ENCODE measurements around the gene PFDN4. TPM values are rescaled to one million over a fixed set of nuclear protein-coding genes. Genes with fewer than 3 reads are reported as not detected.

Gene PFDN4
- total and polyA plus RNA-seq, 2 of the 13 experiments (the other 11 are each of a cell fraction or from before 2014, with no cell fraction given): 59.8 to 227 TPM

DNA sequence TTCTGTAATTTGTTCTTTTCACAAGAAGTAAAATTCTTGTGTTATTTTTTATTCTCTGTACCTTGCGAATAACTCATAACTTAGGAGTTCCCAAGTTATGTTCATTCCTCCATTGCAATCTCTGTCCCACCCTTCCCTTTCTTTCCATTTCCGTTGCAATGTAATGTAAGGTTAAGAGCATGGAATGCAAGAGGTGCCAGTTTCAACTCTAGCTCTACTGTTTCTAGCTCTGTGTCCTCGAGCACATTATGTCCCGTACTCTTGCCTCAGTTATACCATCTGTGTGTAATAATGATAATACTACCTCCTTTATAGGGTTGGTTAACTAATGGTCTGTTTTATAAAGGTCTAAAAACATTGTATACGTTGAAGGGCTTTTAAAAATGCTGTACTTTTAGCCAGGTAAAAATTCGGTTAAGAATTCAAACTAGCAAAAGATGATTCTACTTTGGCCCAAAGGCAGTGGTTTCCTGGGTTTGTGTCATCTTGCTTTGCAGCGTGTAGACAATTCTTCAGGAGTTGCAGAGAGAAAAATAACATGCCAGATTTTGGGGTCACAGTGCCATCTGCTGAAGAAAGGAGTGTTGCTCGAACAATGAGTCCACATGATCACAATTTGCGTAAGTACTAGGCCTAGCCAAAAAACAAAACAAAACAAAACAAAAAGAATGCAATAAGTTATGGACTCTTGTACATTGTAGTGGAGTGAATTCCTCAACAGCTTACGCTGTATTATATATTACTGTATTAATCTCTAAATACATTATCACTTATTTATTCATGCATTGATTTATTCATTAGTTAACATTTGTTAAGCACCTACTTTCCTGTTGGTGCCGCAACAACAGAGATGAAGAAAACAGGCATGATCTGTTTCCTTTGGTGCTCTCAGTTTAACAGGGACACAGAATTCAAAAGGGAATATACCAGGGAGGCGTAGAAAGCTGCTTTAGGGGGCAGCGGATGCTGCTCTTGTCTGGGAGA, 10.0 kb upstream of the PFDN4 start (continued):
- TF ChIP-seq, protein P1, sequence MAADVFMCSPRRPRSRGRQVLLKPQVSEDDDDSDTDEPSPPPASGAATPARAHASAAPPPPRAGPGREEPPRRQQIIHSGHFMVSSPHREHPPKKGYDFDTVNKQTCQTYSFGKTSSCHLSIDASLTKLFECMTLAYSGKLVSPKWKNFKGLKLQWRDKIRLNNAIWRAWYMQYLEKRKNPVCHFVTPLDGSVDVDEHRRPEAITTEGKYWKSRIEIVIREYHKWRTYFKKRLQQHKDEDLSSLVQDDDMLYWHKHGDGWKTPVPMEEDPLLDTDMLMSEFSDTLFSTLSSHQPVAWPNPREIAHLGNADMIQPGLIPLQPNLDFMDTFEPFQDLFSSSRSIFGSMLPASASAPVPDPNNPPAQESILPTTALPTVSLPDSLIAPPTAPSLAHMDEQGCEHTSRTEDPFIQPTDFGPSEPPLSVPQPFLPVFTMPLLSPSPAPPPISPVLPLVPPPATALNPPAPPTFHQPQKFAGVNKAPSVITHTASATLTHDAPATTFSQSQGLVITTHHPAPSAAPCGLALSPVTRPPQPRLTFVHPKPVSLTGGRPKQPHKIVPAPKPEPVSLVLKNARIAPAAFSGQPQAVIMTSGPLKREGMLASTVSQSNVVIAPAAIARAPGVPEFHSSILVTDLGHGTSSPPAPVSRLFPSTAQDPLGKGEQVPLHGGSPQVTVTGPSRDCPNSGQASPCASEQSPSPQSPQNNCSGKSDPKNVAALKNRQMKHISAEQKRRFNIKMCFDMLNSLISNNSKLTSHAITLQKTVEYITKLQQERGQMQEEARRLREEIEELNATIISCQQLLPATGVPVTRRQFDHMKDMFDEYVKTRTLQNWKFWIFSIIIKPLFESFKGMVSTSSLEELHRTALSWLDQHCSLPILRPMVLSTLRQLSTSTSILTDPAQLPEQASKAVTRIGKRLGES (CRISPR knock-in tag; IDR thresholded peaks at IDR 0.05; ENCODE audit: borderline replicate concordance): no peak
- peak; percentile 31 for TF ChIP-seq ASH2L (IDR thresholded peaks at IDR 0.05; ENCODE audit: insufficient read length, low read depth, low read length)
- no peak for TF ChIP-seq AGO1 (IDR thresholded peaks at IDR 0.05; ENCODE audit: low read depth, low read length, poor library complexity, severe bottlenecking)
- TF ChIP-seq TCF12 (IDR thresholded peaks at IDR 0.05): no peak
- no peak for TF ChIP-seq TCF12 (CRISPR knock-in tag; IDR thresholded peaks at IDR 0.05)
- TF ChIP-seq, protein P2, sequence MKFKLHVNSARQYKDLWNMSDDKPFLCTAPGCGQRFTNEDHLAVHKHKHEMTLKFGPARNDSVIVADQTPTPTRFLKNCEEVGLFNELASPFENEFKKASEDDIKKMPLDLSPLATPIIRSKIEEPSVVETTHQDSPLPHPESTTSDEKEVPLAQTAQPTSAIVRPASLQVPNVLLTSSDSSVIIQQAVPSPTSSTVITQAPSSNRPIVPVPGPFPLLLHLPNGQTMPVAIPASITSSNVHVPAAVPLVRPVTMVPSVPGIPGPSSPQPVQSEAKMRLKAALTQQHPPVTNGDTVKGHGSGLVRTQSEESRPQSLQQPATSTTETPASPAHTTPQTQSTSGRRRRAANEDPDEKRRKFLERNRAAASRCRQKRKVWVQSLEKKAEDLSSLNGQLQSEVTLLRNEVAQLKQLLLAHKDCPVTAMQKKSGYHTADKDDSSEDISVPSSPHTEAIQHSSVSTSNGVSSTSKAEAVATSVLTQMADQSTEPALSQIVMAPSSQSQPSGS (CRISPR knock-in tag; IDR thresholded peaks at IDR 0.05): no peak
- TF ChIP-seq ZNF121 (CRISPR knock-in tag; IDR thresholded peaks at IDR 0.05): no peak
- TF ChIP-seq PAX8 (CRISPR knock-in tag; IDR thresholded peaks at IDR 0.05; ENCODE audit: borderline replicate concordance): no peak
- no peak for TF ChIP-seq TBL1XR1 (IDR thresholded peaks at IDR 0.05; ENCODE audit: borderline replicate concordance, low read length, partially characterized antibody)
- TF ChIP-seq NBN (conservative IDR thresholded peaks at IDR 0.05): no peak
- no peak for TF ChIP-seq ZNF816 (CRISPR knock-in tag; IDR thresholded peaks at IDR 0.05; ENCODE audit: borderline replicate concordance)
- peak; percentile 60; the same call in 1 of the 2 replicates for TF ChIP-seq ZKSCAN8 (CRISPR knock-in tag; IDR thresholded peaks at IDR 0.05; ENCODE audit: borderline replicate concordance)
- TF ChIP-seq TSC22D2 (CRISPR knock-in tag; IDR thresholded peaks at IDR 0.05; ENCODE audit: borderline replicate concordance): peak; percentile 18; the same call in 1 of the 2 replicates
- TF ChIP-seq ZBTB3 (CRISPR knock-in tag; IDR thresholded peaks at IDR 0.05; ENCODE audit: borderline replicate concordance, low read depth): no peak
- TF ChIP-seq PCBP1 (IDR thresholded peaks at IDR 0.05; ENCODE audit: borderline replicate concordance, low read depth, low read length): no peak
- TF ChIP-seq, protein P3, sequence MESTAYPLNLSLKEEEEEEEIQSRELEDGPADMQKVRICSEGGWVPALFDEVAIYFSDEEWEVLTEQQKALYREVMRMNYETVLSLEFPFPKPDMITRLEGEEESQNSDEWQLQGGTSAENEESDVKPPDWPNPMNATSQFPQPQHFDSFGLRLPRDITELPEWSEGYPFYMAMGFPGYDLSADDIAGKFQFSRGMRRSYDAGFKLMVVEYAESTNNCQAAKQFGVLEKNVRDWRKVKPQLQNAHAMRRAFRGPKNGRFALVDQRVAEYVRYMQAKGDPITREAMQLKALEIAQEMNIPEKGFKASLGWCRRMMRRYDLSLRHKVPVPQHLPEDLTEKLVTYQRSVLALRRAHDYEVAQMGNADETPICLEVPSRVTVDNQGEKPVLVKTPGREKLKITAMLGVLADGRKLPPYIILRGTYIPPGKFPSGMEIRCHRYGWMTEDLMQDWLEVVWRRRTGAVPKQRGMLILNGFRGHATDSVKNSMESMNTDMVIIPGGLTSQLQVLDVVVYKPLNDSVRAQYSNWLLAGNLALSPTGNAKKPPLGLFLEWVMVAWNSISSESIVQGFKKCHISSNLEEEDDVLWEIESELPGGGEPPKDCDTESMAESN (CRISPR knock-in tag; conservative IDR thresholded peaks at IDR 0.05): no peak
- no peak for TF ChIP-seq ZFYVE20 (CRISPR knock-in tag; IDR thresholded peaks at IDR 0.05; ENCODE audit: borderline replicate concordance, low read depth)
